HFF-Myc (cell line): ENCODE measurements around the gene PABPN1.

Experiments
- DNase-seq: peaks from one replicate; pipeline ENCODE4 v3.0.0-alpha.2; 2011; ENCODE audit warnings: low read depth; ENCODE audit errors: extremely low read depth
- H3K4me3 ChIP-seq: replicated peaks from 2 replicates; pipeline ENCODE4 v1.5.1; 2011; ENCODE audit warnings: low read depth, mild to moderate bottlenecking, control low read depth, low read length
- TF ChIP-seq, protein P1 (sequence below): IDR thresholded peaks from 2 replicates; pipeline ENCODE4 v1.5.1; 2012; ENCODE audit warnings: mild to moderate bottlenecking, low read depth, low read length, control low read depth; ENCODE audit errors: missing control alignments

Gene PABPN1

DNA sequence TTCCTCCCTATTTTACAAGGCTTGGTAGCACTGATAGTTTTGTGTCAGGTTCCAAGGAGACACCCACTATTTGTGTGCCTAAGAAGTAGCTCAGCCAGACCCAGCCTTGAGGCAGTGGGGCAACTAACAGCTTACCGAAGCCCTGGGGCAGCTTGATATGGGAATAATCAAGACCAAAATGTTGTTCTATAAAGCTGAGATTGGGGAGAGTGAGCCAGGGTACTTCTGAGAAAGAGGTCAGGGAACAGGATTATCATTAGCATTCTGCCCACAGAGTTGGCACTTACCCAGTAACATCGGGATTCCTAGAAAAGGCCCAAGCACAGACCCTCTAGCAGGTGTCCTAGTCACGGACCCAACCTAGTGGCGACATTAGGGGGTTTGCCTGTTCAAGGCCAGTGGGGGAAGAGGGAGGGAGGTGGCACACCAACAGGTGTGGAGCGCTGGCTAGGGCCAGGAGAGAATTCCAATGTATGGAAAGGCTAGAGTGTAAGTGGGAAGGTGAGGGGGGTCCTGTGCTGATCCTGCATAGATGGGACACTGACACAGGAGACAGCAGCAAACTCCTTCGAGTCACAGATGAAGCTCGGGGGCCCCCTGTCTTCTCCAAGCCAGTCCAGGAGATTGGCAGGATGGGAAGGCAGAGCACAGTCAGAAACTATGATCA is 23.5 kb upstream of the PABPN1 start:
- TF ChIP-seq, protein P1, sequence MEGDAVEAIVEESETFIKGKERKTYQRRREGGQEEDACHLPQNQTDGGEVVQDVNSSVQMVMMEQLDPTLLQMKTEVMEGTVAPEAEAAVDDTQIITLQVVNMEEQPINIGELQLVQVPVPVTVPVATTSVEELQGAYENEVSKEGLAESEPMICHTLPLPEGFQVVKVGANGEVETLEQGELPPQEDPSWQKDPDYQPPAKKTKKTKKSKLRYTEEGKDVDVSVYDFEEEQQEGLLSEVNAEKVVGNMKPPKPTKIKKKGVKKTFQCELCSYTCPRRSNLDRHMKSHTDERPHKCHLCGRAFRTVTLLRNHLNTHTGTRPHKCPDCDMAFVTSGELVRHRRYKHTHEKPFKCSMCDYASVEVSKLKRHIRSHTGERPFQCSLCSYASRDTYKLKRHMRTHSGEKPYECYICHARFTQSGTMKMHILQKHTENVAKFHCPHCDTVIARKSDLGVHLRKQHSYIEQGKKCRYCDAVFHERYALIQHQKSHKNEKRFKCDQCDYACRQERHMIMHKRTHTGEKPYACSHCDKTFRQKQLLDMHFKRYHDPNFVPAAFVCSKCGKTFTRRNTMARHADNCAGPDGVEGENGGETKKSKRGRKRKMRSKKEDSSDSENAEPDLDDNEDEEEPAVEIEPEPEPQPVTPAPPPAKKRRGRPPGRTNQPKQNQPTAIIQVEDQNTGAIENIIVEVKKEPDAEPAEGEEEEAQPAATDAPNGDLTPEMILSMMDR: no peak
- H3K4me3 ChIP-seq: no peak overlapping the region
- no peak for DNase-seq

DNA sequence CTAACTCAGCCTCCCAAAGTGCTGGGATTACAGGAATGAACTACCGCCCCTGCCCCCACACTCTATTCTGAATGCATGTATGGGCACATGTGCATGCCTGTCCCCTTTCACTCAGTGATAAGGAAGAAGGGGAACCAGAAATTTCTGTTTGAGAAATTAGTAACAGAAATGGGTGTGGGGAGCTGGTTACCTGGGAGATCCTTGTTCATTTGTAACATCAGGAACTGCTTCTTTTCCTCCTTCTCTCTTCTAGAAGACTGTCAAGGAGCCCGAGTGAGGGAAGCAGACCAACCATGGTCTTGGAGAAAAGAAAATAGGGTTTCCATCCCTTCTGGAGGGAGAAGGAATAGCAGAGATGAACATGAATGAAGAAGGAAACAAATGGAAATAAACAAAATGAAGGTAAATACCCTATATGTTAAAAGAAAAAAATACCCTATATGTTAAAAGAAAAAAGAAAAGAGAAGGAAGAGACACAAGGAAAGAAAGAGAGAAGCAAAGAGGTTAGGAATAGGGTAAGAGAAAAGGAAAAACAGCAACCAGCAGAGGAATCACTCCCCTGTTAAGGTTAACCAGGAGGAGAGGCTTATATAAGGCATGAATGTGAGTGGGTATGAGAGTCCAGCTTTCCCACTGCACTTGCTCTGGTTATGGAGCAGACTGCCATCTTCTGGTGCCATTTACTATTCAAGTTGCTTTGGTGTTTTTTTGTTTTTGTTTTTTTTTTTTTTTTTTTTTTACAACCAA is 21.9 kb upstream of the PABPN1 start:
- TF ChIP-seq, protein P1: peak; percentile 18
- H3K4me3 ChIP-seq: no peak overlapping the region
- no peak for DNase-seq

DNA sequence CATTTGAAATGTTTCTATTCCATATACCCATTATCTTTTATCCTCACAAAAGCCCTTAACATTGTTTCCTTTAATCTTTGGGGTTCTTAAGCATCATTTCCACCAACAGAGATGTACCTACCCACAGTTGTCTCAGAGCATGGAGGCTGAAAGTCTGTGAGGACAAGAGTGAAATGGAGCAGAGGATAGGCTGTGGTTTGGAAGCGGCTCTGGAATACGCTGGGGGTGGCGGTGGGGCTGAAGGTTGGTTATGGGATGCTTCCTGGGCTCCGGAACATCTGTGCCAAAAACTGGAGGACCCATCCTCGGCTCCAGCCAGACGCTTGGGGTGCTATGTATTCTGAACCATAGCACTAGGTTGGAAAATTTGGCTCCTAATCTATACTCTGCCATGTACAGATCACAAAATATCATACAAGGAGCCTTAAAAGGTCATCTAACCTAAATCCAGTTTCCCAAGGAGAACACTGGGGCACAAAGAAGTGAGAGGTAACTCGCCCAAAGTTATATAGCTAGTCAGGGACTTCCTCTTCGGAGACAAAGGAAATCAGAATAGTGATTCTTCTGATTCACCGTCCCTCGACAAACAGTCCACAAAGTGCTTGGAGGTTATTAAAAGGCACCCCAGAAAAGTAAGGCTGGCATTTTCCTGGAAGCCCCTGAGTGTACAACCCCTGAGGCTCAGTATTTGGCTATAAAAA is 21.1 kb upstream of the PABPN1 start:
- peak overlapping the region; percentile 56 for H3K4me3 ChIP-seq
- TF ChIP-seq, protein P1: no peak
- no peak for DNase-seq

DNA sequence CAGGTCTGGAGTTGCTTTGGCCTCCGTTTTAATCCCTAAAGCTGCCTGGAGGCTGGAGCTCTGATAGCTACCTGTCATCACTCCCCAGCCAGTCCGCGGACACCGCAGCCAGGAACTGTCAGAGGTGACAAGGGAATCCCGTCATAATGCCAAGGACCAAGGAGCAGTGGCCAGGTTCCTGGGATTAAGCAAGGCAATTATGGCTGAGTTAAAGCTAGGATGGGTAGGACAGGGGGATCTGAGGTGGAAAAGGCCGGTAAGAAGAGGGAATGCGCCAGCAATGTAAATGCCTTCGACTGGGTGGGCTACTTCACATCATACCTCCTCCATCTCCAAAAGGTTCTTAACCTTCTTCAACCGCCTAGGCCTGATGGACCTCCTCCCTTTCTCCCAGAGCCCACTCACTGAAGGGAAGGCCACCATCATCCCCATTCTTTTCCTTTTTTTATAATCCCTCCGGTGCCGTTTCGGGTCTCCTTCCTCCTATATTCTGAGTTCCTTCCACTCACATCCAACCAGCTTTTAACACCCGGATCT is 20.5 kb upstream of the PABPN1 start:
- TF ChIP-seq, protein P1: no peak
- H3K4me3 ChIP-seq: peak overlapping the region; percentile 56
- DNase-seq: no peak

DNA sequence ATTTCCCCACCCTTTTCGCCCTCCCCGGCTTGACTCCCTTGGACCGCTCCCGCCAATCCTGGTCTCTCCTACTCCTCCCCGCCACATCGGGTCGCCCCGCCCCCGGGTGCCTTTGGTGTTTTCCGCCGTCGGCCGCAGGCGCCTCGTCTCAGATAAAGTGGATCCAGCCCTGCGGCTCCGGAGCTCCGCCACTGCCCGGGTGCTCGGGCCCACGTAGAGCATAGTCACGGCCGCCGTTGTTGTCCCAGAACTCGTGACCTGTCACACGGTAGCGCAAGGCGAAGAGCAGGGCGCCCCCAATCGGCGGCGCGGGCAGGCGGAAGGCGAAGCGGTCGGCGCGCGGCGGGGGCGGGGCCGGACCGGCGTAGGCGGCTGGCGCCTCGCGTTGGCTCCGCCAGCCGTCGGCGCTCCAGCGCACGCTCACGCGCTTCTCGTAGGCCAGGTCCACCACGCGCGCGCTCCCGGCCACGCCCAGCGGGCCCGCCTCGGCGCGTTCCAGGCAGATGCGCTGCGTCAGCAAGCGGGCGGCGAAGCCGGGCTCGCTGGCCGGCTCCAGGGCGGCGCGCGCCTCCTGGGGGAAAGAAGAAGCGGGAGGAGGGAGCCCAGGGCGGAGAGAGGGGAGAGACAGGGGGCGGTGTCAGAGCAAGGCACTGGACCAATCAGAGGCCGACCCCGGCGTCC is 19.8 kb upstream of the PABPN1 start:
- peak overlapping the region; percentile 63 for H3K4me3 ChIP-seq
- peak; percentile 90 for DNase-seq
- TF ChIP-seq, protein P1: peak; percentile 48

DNA sequence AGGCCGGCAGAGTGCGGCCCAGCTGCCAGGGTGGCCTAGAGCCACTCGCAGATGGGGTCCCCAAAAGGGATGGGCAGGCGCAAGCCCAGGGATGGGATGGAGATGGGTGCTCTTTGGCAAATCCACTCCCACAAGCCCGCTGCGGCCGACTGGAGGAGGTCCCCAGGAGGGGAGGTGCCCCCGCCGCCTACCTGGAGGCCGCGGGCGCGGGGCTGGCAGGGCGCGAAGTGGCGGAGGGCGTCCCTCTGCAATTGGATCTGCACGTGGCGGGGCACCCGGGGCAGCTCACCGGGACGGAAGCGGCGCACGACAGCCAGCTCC is 19.3 kb upstream of the PABPN1 start:
- DNase-seq: no peak
- H3K4me3 ChIP-seq: peak overlapping the region; percentile 63
- TF ChIP-seq, protein P1: no peak
